NCI-H748 treated with DMSO at 0.1 percent for 48 hours (cell line): ENCODE data around the gene PRKCSH.
A peak's percentile ranks its signal among the peaks of the same experiment; 100 is the strongest.
"Not testable (repeated sequence)": the region's sequence is repeated elsewhere in the genome, so short reads cannot be mapped to it uniquely, and the experiment has no call there.

Experiments
- DNase-seq: peaks from one replicate; lab custom pipeline; 2025; lab: John Stamatoyannopoulos, UW

PRKCSH gene

GRCh38 chr19:11418549-11419506 is 16.6 kb upstream of the PRKCSH start, which contains the start of gene RGL3:
Gene RGL3, minus strand, starts transcription at chr19:11419314. Its CDS starts 36 bp downstream, at chr19:11419278.
- DNase-seq, result peak; percentile 69

- no peak for DNase-seq
Measured at GRCh38 chr19:11420429-11421370, 14.7 kb upstream of the PRKCSH start.

DNA sequence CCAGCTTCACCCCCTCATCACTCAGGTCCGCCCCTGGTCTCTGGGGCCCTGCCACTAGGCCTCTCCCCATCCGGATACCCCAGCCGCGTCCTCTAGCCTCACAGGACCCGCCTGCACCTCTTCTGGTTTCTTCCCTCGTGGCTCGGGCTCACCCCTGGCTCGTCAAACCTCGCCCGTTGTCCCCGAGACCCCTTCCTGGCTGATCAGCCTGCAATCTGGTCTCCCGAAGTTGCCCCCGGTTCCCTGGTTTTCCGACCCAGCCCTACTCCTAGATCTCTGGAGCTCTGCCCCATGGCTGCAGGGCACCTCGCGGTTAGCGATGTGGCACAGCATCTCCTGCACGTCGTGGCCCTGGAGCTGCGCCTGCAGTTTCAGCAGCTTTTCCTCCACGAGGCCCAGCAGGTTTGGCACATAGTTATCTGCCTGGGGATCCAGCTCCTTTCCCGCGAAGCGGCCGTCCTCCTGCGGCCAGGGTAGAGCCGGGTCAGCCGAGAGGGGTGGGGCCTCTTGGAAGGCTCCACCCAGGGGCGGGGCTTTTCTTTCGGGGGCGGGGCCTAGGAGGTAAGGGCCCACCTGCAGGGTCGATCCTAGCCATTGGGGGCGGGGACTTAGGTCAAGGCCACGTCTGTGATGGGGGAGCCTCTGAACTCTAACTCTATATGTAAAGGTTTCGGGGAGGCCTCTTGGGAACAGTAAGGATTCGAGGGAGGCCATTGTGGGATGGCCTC is 13.9 kb upstream of the PRKCSH start:
- no peak for DNase-seq

GRCh38 chr19:11422163-11423065 is 13.0 kb upstream of the PRKCSH start:
- no peak for DNase-seq

GRCh38 chr19:11423164-11423790 is 12.2 kb upstream of the PRKCSH start:
- no peak for DNase-seq

DNA sequence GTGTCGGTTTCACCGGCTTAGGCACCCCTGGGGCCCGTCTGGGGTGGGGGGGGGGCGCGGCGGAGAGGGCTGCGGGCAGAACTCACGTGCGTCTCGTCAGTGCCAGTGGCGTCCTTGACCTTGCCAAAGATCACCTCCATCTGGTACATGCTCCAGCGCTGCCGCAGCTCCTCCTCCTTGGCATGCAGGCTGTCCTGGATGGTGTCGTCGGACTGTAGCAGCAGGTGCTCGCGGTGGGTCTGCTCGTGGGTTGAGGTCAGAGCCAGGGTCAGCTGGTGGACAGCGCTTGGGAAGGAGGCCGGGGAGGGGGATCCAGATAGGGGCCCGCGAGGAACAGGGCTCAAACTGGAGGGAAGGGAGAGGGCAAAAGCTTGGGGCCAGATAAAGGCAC is 11.6 kb upstream of the PRKCSH start:
- DNase-seq, result no peak

DNA sequence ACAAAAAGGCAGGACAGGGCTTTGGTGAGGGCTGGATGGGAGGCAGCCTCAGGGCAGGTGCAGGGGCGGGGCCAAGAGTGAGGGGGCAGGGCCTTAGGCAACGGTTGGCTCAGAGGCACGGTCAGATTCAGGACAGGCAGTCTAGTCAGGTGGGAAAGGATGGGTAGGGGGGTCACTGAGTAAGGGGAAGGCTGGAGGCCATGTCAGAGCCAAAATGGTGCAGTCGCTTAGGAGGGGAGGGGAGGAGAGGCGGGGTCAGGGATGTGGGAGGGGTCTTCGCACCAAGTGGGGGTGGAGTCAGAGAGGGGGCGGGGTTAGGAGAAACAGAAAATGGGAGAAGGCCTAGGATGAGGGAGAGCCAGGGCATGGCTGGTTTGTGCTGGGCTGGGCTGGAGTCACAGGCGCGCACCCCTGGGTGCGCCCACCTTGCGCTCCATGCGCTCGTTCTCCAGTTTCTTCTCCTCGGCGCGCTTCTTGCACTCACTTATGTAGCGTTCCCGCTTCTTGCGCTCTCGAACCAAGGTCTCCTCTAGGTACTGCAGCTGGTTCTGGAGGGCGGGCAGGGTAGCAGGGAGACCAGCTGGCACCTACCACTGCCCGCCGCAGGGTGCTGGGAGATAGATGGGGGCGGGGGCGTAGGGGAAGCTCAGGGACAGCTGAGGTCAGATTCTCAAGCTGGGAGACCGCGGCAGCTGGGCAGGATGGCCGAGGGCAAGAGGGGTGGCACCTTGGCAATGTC is 9.5 kb upstream of the PRKCSH start:
- DNase-seq, result no peak

DNA sequence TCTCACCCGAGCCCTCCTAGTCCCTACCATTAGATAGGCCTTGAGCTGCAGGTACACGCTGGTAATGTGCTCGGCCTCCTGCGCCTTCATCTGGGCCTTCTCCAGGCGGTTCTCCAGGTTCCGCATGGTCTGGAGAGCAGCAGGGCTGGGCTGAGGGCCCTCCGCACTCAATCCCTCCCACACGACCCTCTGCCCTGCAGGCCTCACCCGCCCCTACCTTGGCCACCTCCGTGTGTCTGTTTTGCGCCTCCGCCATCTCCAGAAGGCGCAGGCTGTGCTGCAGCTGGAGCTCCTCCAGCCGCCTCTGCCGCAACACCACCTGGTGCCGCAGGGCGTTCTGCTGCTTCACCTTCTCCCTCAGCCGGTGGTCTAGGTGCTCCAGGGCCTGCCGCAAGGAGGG is 8.8 kb upstream of the PRKCSH start:
- DNase-seq, result no peak

DNA sequence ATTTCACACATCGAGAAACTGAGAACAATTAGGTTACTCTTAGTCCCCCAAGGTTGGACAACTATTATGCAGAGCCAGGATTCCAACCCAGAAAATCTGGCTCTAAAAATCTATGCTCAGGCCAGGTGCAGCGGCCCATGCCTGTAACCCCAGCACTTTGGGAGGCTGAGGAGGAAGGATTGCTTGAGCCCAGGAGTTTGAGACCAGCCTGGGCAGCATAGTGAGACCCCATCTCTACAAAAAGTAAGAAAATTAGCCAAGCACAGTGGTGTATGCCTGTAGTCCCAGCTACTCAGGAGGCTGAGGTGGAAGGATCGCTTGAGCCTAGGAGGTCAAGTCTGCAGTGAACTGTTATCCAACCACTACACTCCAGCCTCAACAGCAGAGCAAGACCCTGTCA is 1.9 kb upstream of the PRKCSH start:
- DNase-seq, result not testable (repeated sequence)

DNA sequence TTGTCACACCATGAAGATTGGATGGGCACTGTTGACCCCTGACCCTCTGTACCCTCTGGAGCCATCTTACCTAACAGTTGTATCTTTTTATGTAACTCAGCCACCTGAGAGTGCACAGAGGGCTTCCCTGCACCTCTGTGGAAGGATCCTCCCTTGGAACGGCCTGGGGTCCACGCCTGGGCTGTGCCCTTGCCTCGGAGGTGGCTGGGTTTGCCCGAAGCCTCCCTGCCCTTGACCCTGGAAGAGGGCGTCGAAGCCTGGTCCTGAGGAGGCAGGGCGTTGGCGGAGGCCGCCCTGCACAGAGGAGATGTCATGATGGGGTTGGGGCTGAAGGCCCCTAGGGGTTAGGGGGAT is 755 bp upstream of the PRKCSH start:
- DNase-seq, result no peak

DNA sequence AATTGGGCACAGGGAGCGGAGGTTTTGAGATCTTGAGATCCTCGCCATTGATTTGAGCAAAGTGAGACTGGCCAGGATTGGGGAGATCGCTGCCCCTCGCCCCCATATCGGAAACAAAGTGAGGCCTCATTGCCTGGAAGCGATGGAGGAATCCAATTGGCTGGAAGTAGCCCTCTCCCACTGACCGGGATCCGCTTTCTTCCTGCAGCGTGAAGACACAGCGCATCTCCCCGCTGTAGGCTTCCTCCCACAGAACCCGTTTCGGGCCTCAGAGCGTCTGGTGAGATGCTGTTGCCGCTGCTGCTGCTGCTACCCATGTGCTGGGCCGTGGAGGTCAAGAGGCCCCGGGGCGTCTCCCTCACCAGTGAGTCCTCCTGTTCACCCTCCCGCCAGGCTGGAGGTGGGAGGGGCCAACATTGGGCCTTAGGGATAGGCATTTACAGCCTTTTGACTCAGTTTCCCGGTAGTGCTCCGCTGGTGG is 438 bp downstream of the PRKCSH start:
- no peak for DNase-seq

DNA sequence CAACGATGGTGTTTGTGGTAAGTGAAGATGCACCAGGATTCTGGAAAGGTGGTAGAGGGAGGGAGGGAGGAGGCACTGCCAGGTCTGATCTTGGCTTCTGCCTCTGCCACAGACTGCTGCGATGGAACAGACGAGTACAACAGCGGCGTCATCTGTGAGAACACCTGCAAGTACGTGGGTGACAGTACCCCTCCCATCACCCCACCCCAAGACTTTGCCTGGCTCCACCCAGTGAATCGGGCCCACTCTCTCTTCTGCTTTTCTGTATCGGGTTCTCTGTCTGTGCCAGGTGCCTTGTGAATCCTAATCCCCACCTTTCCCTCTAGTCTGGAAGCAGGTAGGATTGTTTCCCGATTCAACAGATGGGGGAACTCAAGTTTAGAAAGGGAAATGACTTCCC is 2.5 kb downstream of the PRKCSH start:
- no peak for DNase-seq

DNA sequence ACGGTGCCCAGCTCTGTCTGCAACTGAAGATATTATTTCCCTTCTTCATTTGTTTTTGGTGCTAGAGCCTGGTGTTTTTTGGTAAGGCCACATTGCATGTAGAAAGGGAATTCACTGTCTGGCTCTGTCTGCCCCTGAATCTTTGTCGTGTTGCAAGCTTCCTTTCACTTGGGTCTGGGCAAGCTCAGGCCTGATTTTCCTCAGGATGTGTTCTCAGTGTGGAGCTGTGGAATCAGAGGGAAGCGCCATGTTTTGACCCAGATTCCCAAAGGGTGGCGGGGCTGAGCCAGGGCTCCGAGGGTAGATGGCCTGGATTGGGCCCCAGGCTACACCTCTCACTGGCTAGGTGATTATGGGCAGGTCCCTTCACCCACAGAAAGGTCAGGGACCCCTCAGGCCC is 8.6 kb downstream of the PRKCSH start:
- no peak for DNase-seq

DNA sequence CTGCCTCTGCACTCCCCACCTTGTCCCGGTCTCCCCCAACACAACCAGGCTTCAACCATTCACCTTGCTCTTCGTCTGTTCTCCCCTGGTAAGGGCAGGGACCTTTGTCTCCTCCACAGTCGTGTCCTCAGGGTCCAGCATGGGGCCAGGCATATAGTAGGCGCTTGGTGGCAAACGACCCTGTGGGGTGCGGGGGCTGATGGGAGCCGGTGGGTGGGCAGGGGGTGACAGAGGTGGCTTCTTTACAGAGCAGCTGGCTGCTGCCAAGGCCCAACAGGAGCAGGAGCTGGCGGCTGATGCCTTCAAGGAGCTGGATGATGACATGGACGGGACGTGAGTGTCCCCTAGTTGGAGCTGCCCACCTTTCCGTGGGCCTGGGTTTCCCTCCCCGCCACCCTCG is 9.7 kb downstream of the PRKCSH start:
- no peak for DNase-seq

DNA sequence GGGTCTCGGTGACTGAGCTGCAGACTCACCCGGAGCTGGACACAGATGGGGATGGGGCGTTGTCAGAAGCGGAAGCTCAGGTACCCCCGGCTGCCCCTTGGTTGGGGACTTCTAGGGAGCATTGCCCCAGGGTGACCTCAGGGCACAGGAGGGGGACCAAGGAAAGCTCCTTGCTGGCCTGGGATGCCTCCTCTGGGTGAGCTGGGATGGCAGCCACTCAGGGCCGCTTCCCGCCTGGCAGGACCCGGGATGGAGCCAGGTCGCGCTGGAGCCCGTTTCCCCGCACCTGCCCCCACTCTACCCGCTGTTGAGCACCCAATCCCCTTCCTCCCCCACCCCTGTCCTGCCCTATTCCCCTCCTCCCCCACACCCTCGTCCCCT is 10.8 kb downstream of the PRKCSH start:
- no peak for DNase-seq

DNA sequence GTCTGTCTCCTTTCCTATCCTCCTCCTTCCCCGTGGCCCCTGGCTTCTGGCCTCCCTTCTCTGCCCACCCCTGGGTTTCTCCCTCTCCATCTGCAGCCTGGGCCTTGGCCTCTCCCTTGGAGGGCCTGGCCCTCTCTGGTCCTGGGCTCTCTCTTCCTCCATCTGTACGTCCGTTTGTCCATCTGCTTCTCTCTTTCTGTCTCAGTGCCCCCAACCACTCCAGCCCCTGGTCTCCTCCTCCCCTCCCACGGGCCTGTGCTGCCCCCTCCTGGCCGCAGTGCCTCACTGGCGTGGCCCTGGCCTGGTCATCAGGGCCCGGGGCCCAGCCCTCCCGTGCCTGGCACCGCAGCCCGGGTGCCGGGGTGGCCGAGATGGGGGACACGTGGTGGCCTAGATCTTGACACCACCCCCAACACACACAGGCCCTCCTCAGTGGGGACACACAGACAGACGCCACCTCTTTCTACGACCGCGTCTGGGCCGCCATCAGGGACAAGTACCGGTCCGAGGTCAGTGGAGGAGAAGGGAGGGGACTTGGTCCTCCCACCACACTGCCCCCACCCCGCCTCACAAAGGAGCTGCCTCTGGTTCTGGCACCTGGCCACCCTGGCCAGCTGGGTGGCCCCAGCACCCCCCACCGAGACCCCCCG is 11.3 kb downstream of the PRKCSH start:
- DNase-seq, result no peak

GRCh38 chr19:11447347-11448262 is 12.2 kb downstream of the PRKCSH start:
- DNase-seq, result no peak

- no peak for DNase-seq
Measured at GRCh38 chr19:11448410-11448809, 13.0 kb downstream of the PRKCSH start.
